ENCODE data around the gene MAD1L1.
"Not testable (repeated sequence)": the region's sequence is repeated elsewhere in the genome, so short reads cannot be mapped to it uniquely, and the experiment has no call there.

MAD1L1 gene

DNA sequence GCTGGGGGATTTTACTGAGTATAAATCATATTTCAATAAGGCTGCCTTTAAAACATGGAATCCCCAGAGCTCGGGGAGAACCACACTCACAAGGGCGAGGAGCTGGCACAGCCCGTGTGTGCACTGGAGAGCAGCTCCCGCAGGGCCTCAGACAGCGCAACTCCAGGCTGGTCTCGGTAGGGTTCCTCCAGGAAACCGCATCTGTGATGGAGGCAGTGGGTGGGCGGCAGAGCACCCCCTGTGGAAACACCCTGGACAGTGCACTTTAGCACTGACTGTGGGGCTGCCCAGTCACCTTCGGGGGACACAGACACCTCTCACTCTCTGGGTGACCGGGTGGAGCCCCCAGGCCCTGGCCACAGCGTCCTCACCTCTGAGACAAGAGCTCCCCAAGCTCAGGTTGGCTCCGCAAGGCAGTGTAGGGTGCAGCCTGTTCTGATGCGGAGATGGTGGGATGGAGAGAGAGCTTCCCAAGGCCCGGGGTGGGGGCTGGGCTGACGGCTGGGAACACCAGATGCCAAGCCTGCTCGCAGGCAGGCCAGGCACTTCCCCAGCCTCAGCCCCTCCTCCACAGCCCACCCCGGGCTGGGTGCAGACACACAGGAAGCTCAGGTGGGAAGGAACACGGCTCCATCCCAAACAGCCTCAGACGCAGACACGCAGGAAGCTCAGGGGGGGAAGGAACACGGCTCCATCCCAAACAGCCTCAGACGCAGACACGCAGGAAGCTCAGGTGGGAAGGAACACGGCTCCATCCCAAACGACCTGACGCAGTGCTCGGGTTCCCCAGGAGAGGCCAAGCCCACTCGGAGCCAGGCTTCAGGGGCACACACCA, 224.4 kb downstream of the MAD1L1 start:
- DNase-seq, result no peak

- DNase-seq, result no peak
Observed at GRCh38 chr7:2007551-2007950, 225.2 kb downstream of the MAD1L1 start.

DNA sequence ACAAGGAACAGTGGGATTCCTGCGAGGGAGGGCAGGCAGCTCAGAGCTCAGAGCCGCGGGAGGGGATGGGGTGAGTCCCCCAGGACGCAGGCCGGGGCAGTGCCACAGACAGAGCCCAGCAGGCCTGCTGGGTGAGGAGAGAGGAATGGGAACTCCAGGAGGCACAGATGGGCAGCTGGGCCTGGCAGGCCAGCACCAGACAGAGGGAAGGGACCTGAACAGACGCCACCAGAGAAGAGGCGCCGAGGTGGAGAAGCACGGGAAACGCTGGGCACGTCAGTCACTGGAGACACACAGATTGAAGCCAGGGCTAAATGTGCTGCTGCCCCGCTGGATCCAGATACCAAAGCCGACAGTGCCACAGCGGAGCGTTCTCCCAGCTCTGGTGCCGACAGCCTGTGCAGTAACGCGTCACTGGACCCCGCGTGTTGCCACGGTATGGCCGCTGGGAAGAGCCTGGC, 225.8 kb downstream of the MAD1L1 start:
- DNase-seq, result no peak

DNA sequence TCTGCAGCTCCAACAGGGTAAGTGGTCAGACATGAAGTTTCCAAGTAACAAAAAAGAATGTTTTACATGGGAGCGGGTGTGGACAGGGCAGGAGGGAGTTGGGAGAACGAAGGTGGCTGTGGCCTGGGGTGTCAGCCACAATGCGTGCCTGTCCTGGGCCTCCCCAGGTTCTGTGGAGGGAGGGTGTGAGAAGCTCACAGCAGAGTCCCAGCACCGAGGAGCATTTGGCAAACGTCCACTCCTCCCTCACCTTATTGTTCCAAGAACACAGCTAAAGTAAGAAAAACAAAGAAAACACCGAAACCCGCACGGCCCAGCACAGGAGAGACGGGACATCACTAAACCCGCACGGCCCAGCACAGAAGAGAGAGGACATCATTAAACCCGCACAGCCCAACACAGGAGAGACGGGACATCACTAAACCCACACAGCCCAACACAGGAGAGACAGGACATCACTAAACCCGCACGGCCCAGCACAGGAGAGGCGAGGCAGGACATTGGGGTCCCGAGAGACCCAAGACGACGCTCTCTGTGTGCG, 226.4 kb downstream of the MAD1L1 start:
- no peak for DNase-seq

DNA sequence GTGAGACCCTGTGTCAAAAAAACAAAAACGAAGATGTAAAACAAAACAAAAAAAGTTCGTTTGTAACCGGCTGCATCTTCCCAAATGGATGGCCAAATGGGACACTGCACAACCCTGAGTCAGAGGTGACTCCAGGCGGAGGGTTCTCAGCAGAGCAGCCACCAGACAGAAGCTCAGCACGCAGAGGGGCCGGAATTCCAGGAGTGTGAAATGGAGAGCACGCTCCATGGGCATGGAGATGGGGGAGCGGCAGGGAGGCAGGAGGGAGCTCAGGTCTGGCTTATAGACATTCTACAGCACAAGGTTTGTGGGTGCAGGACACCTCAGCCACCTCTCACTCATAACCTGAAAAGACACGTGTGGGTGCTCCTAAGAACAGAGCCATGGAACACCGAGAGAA, 227.0 kb downstream of the MAD1L1 start:
- no peak for DNase-seq

- no peak for DNase-seq
Observed at GRCh38 chr7:2004841-2005725, 227.7 kb downstream of the MAD1L1 start.

DNA sequence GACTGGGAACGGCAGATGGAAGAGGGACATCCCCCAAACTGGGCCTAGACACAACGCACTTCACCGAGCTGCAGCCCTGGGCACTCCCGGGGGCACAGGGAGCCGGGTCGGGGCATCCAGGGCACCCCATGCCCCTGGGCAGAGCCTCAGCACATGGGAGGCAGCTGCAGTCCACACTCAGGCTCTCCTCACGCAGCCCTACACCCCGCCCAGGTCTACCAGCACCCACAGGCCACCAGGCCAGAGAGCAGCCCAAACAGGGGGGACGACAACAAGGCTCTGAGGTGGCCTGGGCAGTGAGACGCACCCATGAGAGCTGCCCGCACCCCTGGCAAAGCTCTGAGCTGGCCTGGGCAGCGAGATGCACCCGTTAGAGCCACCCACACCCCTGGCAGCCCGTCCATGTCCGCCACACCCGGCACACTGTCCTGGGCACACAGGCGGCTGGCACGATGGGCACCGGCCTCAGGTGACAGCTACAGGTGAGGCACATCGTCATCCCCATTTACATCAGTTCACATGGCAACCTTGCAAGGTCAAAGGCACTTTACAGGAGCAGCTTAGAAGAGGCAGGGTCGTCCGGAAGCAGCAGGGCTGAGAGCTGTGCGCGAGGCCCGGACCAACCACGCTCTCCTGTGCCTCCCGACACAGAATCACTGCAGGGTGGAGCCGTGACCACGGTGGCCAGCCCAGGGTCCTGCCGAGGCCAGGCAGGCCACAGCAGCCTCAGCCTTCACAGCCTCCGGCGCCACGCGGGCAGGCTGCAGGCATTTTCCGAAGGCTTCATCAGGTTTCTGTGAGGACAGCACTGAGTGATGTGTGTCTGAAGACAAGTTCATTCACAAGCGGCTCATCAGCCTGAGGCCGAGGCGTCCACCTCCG, 228.6 kb downstream of the MAD1L1 start:
- DNase-seq, result no peak

GRCh38 chr7:2003451-2003930, 229.3 kb downstream of the MAD1L1 start:
- no peak for DNase-seq

DNA sequence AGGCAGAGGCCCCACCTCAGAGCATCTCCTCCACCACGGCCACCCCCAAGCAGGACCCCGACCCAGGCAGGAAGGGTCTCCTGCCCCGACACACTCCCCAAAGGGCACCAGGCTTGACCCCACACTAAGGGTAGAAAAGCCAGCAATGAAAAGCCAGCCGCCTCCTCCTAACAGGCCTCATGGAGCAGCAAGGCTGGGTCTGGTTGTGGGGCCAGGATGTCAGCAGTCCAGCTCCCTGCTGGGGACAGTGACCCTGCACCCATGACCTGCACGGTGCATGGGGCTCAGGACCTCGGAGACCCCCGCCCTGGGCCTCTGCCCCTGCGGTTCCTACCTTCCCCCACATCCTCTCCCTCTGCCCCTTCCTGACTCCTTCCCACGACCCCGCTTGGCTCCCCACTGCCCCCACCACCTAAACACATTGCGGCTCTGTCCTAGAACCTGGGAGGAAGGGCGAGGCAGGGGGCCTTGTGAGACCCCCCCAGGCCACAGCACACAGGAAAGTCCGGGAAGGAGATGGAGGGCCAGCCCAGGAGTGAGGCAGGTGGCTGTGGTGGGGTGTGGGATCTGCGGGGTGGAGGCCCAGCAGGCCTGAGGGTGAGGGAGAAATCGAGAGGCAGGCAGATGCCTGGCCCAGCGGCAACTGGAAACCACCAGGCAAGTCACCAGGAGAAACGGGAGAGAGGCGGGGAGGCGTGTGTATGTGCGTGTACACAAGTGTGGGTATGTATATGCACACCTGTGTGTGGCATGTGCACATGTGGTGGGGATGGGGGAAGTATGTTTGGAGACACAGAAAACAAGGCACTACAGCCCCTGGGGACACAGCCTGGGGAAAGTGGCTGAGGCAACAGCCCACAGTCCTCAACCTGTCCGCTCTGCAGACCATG, 229.9 kb downstream of the MAD1L1 start:
- DNase-seq, result no peak

DNA sequence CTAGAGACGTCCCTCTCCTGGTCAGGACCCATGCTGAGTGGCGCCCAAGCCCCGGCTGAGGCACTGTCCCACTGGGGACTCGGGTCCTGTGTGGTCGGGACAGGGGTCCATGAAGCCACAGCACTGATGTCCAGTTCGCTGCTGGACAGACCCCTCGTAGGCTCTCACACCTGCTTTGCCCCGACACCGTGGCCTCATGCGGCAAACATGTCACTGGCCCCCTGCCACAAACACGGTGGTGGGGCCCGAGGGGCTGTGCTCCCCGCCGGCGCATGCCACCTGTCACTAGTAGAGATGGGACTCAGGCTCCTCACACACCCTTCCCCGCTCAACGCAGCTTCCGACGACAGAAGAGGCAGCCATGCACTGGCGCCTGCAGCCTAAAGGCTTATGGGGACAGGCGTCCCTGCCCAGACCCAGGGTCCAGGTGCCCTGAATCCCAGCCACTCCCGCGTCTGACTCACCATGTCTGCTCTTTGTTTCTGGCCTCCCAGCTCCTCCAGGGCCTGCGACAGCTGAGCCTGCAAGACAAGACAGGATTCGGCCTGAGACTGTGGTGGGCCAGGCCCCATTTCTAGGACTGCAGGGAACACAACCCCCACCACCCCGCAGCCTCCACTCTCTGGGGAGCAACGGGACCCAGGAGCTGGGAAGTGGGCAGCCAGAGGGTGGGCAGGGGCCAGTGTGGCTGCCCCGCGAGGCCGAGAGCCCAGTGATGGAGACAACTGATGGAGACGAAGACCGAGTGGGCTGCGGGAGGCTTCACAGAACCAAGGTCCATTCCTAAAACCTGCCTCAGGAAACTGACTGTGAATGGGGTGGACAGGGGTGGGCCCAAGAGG, 230.9 kb downstream of the MAD1L1 start:
- DNase-seq, result no peak

GRCh38 chr7:2000746-2001321, 231.9 kb downstream of the MAD1L1 start:
- DNase-seq, result no peak

DNA sequence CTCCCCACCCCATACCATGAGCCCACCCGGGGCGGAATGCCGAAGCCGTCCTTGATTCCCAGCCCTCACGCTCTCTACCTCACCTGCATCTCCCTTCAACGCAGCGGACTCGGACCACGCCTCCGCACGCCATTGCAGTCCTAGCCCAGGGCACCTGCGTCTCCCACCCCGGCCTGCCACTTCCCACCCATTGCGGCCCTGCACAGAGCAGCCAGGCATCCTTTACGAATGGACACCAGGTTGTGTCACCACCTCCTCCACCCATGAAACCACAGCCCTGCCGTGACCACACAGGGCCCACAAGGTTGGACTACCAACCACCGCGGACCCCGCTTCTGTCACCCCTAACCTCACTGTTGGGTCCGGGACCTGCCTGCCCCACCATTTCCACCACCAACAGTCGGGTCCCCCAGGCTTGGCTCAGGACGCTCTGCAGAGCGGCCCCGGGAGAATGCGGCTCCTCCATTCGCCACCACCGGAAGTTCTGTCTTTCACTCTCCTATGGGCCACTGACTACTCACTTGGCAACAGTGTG, 232.5 kb downstream of the MAD1L1 start:
- no peak for DNase-seq

DNA sequence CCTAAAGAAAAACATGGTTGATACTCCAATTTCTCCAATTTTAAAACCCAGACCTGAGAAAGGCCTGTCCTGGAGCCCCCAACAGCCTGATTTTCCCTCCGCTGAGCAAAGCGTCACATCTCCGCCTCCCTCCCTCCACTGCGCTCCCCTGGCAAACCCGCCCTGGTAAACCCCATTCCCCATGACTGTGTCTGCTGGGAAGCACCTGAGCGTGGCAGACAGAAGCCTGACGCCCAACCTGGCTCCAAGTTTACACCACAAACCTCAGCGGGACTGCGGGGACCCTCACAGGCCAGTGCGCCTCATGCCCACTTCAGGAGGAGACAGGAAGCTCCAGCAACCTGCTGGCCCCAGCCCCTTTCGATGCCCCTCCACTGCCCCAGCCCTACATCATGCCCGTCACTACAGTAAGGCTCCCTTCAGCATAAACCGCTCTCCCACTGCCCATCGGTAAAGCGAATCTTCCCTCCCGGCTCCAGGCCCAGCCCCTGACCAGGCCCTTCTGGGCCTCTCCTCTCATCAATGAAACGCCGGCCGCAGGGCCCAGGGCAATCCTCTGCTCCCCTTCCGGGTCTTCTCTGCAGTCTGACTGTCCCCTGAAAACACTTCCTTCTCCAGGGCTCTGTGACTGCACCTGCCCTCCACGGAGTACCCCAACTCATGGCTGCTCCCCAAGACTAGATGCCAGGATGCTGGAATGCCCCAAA, 233.3 kb downstream of the MAD1L1 start:
- no peak for DNase-seq

DNA sequence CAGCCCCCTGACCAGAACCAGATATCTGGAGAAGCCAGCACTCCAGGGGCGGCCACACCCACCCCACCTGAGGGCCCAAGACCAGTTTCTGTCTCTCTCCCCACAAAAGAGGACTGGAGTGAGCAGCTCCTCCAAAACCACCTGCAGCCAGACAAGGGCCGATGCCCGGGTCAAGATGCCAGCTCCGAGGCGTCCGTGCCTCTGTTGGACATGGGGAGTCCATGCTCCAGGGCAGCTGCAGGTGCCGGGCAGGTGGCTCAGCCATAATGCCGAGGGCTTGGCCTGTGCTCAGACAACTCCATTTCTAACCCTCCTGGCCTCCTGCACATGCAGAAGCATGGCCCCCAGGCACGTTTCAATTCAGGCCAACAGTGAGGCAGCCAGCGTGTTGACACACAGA, 234.6 kb downstream of the MAD1L1 start:
- DNase-seq, result no peak

DNA sequence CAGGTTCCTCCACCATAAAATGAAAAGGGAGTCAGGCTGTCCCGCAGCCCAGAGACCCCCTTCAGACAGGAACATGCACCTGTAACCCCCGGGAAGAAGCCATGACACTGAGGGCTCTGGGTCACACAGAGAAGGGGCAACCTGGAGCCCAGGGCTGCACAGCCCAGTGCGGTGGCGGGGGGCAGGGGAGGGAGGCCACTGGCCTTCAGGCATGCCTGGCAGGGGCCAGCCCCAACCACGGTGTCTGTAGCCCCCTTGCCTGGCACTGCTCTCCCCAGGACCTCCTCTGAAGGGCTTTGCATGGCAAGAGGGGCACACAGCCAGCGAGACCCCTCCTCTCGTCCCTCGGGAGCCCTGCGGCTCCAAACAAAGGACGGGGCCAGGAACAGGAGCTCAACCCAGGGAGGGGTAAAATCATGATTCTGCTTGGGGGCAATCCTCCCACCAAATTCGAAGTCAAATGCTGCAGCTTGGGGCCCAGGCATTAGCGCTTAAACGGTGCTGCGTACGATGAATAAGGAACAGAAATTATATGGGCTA, 235.1 kb downstream of the MAD1L1 start:
- no peak for DNase-seq

DNA sequence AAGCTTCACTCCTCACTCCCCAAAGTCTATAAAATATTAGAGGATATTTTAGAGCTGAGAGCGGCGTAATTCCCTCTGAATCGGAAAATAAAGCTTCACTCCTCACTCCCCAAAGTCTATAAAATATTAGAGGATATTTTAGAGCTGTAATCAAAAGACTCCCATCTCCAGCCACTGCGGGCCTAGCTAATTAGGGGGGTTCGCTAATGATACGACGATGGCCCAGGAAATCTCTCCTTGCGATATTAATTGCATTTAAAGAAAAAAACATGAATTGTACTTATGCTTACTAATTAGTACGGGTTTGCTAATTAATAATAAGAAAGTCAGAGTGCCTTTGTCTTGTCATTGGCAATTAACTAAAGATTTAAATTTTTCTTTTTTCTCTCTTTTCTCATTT, 235.9 kb downstream of the MAD1L1 start:
- no peak for DNase-seq

DNA sequence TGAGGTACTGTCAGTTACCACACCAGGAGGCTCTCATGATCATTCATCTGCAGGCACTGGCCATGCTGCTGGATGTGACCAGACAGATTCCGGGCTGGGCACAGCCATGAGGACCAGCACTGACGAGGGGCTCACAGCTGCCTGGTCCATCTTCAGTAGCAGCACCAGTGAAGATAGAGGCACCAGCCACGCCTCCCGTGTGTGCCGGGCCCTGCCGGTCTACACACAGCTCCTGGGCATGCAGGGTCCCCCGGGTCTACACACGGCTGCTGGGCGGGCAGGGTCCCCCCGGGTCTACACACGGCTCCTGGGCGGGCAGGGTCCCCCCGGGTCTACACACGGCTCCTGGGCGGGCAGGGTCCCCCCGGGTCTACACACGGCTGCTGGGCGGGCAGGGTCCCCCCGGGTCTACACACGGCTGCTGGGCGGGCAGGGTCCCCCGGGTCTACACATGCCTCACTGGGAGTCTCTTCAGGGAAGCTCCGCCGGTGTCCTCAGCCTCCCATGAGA, 236.8 kb downstream of the MAD1L1 start:
- not testable (repeated sequence) for DNase-seq

DNA sequence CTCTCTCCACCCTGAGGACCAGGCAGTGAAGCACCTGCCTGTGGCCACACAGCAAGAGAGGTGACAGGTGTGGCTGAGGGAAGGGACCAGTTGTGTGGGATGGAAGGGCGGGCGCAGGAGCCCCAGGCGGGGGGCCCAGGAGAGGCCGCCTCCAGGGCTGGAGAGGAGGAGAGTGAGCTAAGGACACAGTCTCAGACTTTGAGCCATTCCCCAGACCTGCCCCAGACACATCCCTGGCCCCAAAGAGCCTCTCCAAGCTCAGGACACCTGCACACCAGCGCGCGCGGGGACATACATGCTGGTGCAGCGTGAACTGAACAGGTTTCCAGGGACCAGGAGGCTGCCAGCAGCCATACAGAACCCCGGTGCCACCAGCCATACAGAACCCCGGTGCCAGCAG, 237.3 kb downstream of the MAD1L1 start:
- no peak for DNase-seq

GRCh38 chr7:1994931-1995330, 237.8 kb downstream of the MAD1L1 start:
- no peak for DNase-seq

Data from activated CD4-positive, alpha-beta T cell treated with anti-CD3 and anti-CD28 coated beads, Interleukin-10, Interleukin-2, amounts not matched to agents 100 ng/mL and 50 ng/mL, durations not matched to agents 16 hours and 8 hours (primary cell).